ENCODE measurements around the gene DYNC1LI1. TPM values are rescaled to one million over a fixed set of nuclear protein-coding genes. Genes with fewer than 3 reads are reported as not detected.

Gene DYNC1LI1
- total and polyA plus RNA-seq, 2 experiments from 2014 or later, result 45.1 to 48.0 TPM

Small RNA genes within 50 kb of the gene (microRNA-seq; reads per million reads assigned to microRNA genes)
- gene MIR548AY, result not detected

Small RNA genes within 50 kb of the gene (small RNA-seq; reads per million reads assigned to genes)
- not detected for gene MIR548AY (ENCODE audit: low replicate concordance)

Other genes with a start within 250 kb of the DYNC1LI1 start
- 23.6 and 32.2 TPM in 2 replicates for gene CMTM7, start 179.0 kb downstream of the DYNC1LI1 start, total RNA-seq (2014; rRNA removed; shearing (Covaris generic))
- 88.3 and 93.6 TPM in 2 replicates for gene CMTM7, start 179.0 kb downstream of the DYNC1LI1 start, polyA plus RNA-seq (2016; fragmentation: Nextera tagmentation; extraction: Ambion mirVana)
- 78.0 and 123 TPM in 2 replicates for gene CMTM6, start 68.0 kb downstream of the DYNC1LI1 start, total RNA-seq (2014; rRNA removed; shearing (Covaris generic))
- gene CMTM6, start 68.0 kb downstream of the DYNC1LI1 start, polyA plus RNA-seq (2016; fragmentation: Nextera tagmentation; extraction: Ambion mirVana), result 34.9 and 42.3 TPM in 2 replicates
- 46.9 and 58.1 TPM in 2 replicates for gene CNOT10, start 114.3 kb upstream of the DYNC1LI1 start, total RNA-seq (2014; rRNA removed; shearing (Covaris generic))
- gene CNOT10, start 114.3 kb upstream of the DYNC1LI1 start, polyA plus RNA-seq (2016; fragmentation: Nextera tagmentation; extraction: Ambion mirVana), result 24.2 and 27.2 TPM in 2 replicates
- gene TRIM71, start 247.1 kb upstream of the DYNC1LI1 start, total RNA-seq (2014; rRNA removed; shearing (Covaris generic)), result 318 and 346 TPM in 2 replicates
- gene TRIM71, start 247.1 kb upstream of the DYNC1LI1 start, polyA plus RNA-seq (2016; fragmentation: Nextera tagmentation; extraction: Ambion mirVana), result 71.2 and 71.5 TPM in 2 replicates

Data from GM23338 (cell line).